COLO668 (cell line): ENCODE results near the gene WDR41.
"Not testable (repeated sequence)": the region's sequence is repeated elsewhere in the genome, so short reads cannot be mapped to it uniquely, and the experiment has no call there.

Experiments used
- DNase-seq: peaks from one replicate; lab custom pipeline; 2025; ENCODE audit not compliant: unreplicated experiment; lab: John Stamatoyannopoulos, UW

WDR41 gene

GRCh38 chr5:77413049-77413448, 79.1 kb downstream of the WDR41 start:
- no peak for DNase-seq

DNA sequence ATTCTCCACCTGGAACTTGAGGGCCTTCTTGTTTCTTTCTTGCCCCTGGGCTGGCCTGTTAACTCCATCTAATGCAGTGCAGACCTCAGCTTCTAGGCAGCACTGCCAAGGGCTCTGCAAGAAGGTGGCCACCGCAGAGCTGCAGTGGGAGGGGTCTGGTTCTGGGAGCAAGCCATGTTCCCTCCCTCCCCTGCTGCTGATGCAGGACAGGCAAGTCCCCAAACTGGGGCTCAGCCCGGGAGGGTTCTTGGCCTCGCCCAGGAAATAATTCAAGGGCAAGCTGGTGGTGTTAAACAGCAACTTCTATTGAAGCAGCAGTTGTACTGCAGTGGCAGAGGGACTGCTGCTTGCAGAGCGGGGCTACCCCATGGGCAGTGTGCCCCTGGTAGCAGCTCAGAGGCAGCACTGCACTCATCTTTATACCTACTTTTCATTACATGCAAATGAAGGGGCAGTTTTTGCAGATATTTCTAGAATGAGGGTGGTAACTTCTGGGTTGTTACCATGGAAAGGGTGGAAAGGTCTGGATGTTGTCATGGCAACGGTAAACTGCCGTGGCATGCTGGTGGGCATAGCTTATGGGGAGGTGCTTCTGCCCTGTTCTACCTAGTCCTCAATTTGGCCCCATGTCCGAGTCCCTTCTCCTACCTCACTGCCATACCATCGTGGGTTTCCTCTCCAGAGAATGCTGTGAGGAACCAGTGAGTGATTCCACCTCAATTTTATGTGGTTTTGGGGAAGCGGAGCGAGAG, 82.1 kb downstream of the WDR41 start:
- no peak for DNase-seq

- no peak for DNase-seq
These were observed 85.0 kb downstream of the WDR41 start for GRCh38 chr5:77407152-77407551.

GRCh38 chr5:77402796-77403195, 89.3 kb downstream of the WDR41 start:
- DNase-seq: no peak

DNA sequence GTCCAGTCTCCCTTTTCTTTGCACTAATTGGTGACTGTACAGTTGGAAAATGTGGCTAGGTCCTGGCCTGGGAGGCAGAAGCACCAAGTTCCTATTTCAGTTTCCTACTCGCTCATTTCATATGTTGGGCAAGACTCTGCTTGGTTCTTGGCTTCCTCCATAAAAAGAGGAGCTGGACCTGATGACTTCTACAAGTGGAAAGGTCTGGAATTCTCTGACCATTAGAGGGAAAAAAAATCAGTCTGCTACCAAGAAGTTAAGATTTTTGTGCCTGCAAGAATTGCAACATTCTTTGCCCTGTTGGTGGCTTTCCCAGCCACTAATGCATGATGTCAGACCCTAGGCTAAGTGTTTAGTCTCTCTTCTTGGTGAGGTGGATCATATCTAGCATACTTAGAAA, 91.5 kb downstream of the WDR41 start:
- no peak for DNase-seq

- no peak for DNase-seq
These were observed 93.2 kb downstream of the WDR41 start for GRCh38 chr5:77398896-77399295.

DNA sequence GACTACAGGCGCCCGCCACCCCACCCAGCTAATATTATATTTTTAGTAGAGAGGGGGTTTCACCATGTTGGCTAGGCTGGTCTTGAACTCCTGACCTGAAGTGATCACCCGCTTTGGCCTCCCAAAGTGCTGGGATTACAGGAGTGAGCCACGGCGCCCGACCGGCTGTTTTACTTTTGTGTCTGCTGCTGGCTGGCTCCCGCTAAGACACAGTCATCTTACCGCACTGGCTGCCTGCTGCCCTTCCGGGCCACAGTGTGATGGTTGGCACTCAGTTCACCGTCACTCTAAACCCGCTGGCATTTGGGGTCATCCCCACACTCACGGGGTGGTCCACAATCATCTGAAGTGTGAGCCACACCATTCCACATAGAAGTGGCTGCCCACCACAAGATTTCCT, 93.7 kb downstream of the WDR41 start:
- no peak for DNase-seq

DNA sequence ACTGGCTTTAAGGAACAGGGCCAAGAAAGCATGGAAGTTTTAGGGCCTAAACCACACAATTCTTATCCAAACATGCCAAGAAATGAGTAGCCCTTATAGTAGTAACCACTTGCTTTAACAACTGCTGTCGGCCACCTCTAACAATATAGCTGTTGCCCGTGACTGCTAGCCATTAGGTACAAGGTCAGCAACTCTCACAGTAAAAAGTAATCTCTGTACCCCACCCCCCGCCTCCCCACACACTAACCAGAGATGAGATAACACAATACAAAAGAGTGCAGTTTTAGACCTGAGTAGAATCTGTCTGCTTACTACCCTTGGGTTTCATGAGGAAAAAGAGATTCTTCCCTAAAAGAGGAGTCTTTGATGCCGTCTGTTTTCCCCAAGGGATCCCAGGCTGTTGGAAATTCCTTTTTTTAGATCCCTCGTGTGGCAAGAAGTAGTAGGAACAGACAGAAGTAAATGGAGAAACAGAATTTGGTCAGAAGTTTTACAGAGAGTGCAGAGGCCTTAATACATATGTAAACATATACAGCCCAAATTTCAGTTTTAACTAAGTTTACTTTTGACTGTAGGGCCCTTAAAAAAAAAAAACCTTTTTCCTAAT, 94.3 kb downstream of the WDR41 start:
- no peak for DNase-seq

DNA sequence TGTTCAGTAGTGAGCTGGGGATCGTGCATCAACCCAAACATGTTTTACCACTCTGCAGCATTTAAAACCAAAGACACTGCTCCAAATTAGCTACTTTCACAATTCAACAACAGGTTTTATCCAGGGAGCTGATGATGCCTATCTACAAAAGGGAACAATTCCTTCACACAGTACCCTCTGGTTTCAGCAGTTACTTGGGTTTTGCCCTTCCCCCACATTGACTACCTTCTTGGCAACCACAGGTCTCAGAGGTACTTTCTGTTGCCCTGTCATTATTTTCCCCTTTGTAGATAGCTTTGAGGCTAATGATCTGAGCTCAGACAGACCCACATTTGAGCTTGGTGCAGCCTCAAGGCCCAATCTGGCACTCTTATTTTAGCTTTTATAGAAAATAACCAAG, 96.1 kb downstream of the WDR41 start:
- no peak for DNase-seq

GRCh38 chr5:77394064-77394715, 97.9 kb downstream of the WDR41 start:
- no peak for DNase-seq

- no peak for DNase-seq
These were observed 100.8 kb downstream of the WDR41 start for GRCh38 chr5:77391240-77391765.

DNA sequence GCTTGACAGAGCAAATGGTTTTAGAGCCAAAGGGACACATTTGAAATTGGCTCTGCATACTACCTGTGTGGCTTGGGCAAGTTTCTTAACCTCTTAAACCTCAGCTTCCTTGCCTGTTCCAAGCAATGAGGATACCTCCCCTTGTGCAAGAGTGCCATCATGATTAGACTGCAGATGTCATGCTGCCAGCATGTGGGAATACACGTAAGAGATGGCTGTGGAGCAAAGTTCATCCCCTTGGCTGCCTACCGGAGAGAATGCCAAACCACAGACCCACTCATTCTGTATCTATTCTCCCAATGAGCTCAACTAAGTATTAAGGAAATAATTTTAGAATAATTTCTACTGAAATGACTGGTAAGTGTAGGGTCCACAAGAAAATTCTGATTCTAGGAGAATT, 101.3 kb downstream of the WDR41 start:
- DNase-seq: no peak

DNA sequence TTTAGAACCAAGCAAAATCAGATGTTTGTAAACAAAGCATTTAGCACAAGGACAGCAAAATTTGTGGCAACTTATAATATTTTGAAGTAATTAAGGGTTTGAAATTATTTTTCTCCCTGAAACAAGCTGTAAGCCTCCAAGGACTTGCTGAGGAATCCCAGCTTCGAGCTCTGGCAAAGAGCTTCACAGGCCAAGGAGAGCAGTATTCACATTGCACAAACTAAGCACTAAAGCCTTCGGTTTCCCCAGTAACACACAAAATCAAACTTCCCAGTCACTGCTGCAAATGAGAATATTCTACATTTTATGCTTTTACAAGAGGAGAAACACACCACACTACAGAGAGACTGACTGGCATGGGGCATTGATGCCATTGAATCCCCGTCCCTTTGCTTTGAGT, 101.9 kb downstream of the WDR41 start:
- no peak for DNase-seq

GRCh38 chr5:77389746-77390145, 102.4 kb downstream of the WDR41 start:
- no peak for DNase-seq

- DNase-seq: not testable (repeated sequence)
These were observed 105.8 kb downstream of the WDR41 start for GRCh38 chr5:77386340-77386739.

DNA sequence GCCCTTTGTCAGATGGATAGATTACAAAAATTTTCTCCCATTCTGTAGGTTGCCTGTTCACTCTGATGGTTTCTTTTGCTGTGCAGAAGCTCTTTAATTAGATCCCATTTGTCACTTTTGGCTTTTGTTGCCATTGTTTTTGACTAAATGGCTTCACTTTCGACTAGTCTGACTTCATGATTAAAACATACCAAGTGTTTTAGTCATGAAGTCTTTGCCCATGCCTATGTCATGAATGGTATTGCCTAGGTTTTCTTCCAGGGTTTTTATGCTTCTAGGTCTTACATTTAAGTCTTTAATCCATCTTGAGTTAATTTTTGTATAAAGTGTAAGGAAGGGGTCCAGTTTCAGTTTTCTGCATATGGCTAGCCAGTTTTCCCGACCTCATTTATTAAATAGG, 108.8 kb downstream of the WDR41 start:
- DNase-seq: not testable (repeated sequence)
